GM10266 (cell line): Measurements from ENCODE around the gene RALGAPB.
A peak's percentile ranks its signal among the peaks of the same experiment; 100 is the strongest.
"Not testable (repeated sequence)": the region's sequence is repeated elsewhere in the genome, so short reads cannot be mapped to it uniquely, and the experiment has no call there.

Source experiments
- DNase-seq: peaks from one replicate; pipeline ENCODE4 v3.0.0; 2012; ENCODE audit errors: extremely low spot score
- CTCF ChIP-seq: IDR thresholded peaks from 2 replicates; pipeline ENCODE4 v1.5.1; 2012; ENCODE audit warnings: mild to moderate bottlenecking, low read depth; ENCODE audit not compliant: control insufficient read depth, insufficient read depth; ENCODE audit errors: missing control alignments

RALGAPB gene

GRCh38 chr20:38435555-38435939, 37.1 kb upstream of the RALGAPB start:
- TF ChIP-seq CTCF, result no peak
- no peak for DNase-seq

GRCh38 chr20:38437796-38438195, 34.8 kb upstream of the RALGAPB start:
- TF ChIP-seq CTCF, result no peak
- no peak for DNase-seq

GRCh38 chr20:38441110-38441509, 31.5 kb upstream of the RALGAPB start:
- not testable (repeated sequence) for DNase-seq

- TF ChIP-seq CTCF, result no peak
- no peak for DNase-seq
Measured at GRCh38 chr20:38441916-38442315, 30.7 kb upstream of the RALGAPB start.

- TF ChIP-seq CTCF, result no peak
- no peak for DNase-seq
Measured at GRCh38 chr20:38445381-38445796, 27.3 kb upstream of the RALGAPB start.

GRCh38 chr20:38445901-38446425, 26.7 kb upstream of the RALGAPB start:
- no peak for TF ChIP-seq CTCF

GRCh38 chr20:38446441-38447209, 26.0 kb upstream of the RALGAPB start:
- TF ChIP-seq CTCF, result peak; percentile 97
- DNase-seq, result peak; percentile 89

More at GRCh38 chr20:38445901-38446425, 26.7 kb upstream of the RALGAPB start:
- no peak for DNase-seq
